GM12878 (cell line): ENCODE measurements around the gene ZNF182. TPM values are rescaled to one million over a fixed set of nuclear protein-coding genes. Genes with fewer than 3 reads are reported as not detected.
"Not testable (repeated sequence)": the region's sequence is repeated elsewhere in the genome, so short reads cannot be mapped to it uniquely, and the experiment has no call there.

Experiments
- ATAC-seq: fragments of 200-7000 bp; cut with Tn5 transposase; 3 replicates; pipeline ENCODE4 v1.9.1; 2020; ENCODE audit warnings: mild to moderate bottlenecking, moderate library complexity
- BruUV-seq: library from RNA; stranded (reverse); fragments of 400-500 nt; replicated peaks from 2 replicates; lab custom pipeline; 2021; lab: Mats Ljungman, UMichigan
- CTCF ChIA-PET: fragments of 300-600 bp; sonication (Branson Sonifier 250); formaldehyde crosslinking; extraction: SDS; loops from one replicate; lab custom pipeline; 2021; ENCODE audit warnings: inconsistent platforms; lab: Yijun Ruan, JAX
- POLR2A ChIA-PET: fragments of 350-600 bp; formaldehyde crosslinking; extraction: SDS; loops from one replicate; lab custom pipeline; 2021; ENCODE audit warnings: inconsistent platforms; lab: Charles Lee
- RAD21 ChIA-PET: fragments of 300-600 bp; sonication (Branson Sonifier 250); formaldehyde crosslinking; loops from one replicate; lab custom pipeline; 2023; ENCODE audit warnings: antibody characterized with exemption; ENCODE audit not compliant: unreplicated experiment; lab: Charles Lee
- SMC1A ChIA-PET: fragments of 300-600 bp; sonication (Branson Sonifier 250); formaldehyde crosslinking; loops from one replicate; lab custom pipeline; 2023; ENCODE audit not compliant: unreplicated experiment, uncharacterized antibody; lab: Charles Lee
- DNase-seq: peaks from one replicate; pipeline ENCODE4 v3.0.0-alpha.2; 2011; ENCODE audit warnings: low read depth, low spot score
- FAIRE-seq: peaks from 3 replicates; lab custom pipeline; 2011; peaks lifted over from hg19 to GRCh38; lab: Jason Lieb, UNC
- H2AFZ ChIP-seq: 2 replicates; pipeline ENCODE4 v1.6.0; 2011; ENCODE audit warnings: low read depth, low read length, control low read depth; ENCODE audit not compliant: control insufficient read depth
- H3K27ac ChIP-seq: 2 replicates; pipeline ENCODE4 v1.5.1; 2011; ENCODE audit warnings: control low read depth; ENCODE audit not compliant: control insufficient read depth, insufficient read depth
- H3K27me3 ChIP-seq, 2 experiments: replicated peaks in 1 of 2; 2 replicates each; pipeline versions ENCODE4 v1.6.0 to v1.6.1; 2011; ENCODE audit warnings: low read length in 1 of 2; ENCODE audit not compliant: control insufficient read depth in 2 of 2, insufficient read depth in 2 of 2
- H3K36me3 ChIP-seq, 2 experiments: 2 replicates each; pipeline ENCODE4 v1.5.1; 2011; ENCODE audit warnings: low read length in 1 of 2; ENCODE audit not compliant: control insufficient read depth in 2 of 2, insufficient read depth in 2 of 2
- H3K4me1 ChIP-seq: 2 replicates; pipeline ENCODE4 v1.6.1; 2011; ENCODE audit warnings: mild to moderate bottlenecking, low read length, moderate library complexity, mixed read lengths; ENCODE audit not compliant: control insufficient read depth, insufficient read depth
- H3K4me2 ChIP-seq: 2 replicates; pipeline ENCODE4 v1.6.0; 2011; ENCODE audit warnings: control low read depth; ENCODE audit not compliant: control insufficient read depth, insufficient read depth
- H3K4me3 ChIP-seq: fragments of 200-600 bp; sonication (generic); 2 replicates; pipeline ENCODE4 v1.5.1; 2016
- H3K79me2 ChIP-seq: 2 replicates; pipeline ENCODE4 v1.6.0; 2011; ENCODE audit warnings: low read length; ENCODE audit not compliant: control insufficient read depth, insufficient read depth
- H3K9ac ChIP-seq: 2 replicates; pipeline ENCODE4 v1.8.0; 2011; ENCODE audit warnings: low read length, control low read depth, mixed read lengths; ENCODE audit not compliant: control insufficient read depth, insufficient read depth
- H3K9me3 ChIP-seq: replicated peaks from 3 replicates; pipeline ENCODE4 v1.5.1; 2011; ENCODE audit warnings: mild to moderate bottlenecking, low read length; ENCODE audit not compliant: control insufficient read depth, insufficient read depth
- H4K20me1 ChIP-seq: 2 replicates; pipeline ENCODE4 v1.6.0; 2011; ENCODE audit not compliant: control insufficient read depth, insufficient read depth
- BACH1 ChIP-seq: fragments of 450-650 bp; IDR thresholded peaks from 2 replicates; pipeline ENCODE4 v1.6.1; 2017; ENCODE audit warnings: mild to moderate bottlenecking, borderline replicate concordance
- WGBS: methylation state at CpG from one replicate; pipeline ENCODE4 v1.1.6; 2016; ENCODE audit warnings: low lambda C conversion rate; ENCODE audit not compliant: insufficient replicate concordance, insufficient coverage; ENCODE audit errors: missing lambda C conversion rate; 5-methylcytosine and 5-hydroxymethylcytosine counted together
- in situ Hi-C: fragments of 300-500 bp; cut with MboI; formaldehyde crosslinking; loops from 9 replicates; pipeline ENCODE4 v1.14.3; 2018; ENCODE audit warnings: mixed read lengths
- intact Hi-C: fragments of 100-400 bp; cut with micrococcal nuclease; formaldehyde crosslinking; loops from one replicate; pipeline ENCODE4 v1.14.2; 2022; ENCODE audit not compliant: unreplicated experiment
- polyA plus RNA-seq, 11 experiments: library from polyadenylated mRNA; depleted of rRNA in 4 of 11; unstranded in 6 of 11; stranded (reverse) in 5 of 11; fragments of >200 nt; fragmentation: Nextera tagmentation in 4 of 11; fragmentation: Illumina TruSeq in 1 of 11; extraction: Ambion mirVana in 4 of 11; extraction: Trizol in 1 of 11; gene quantifications; 1 replicate in 1 of 11; 2 replicates in 10 of 11; pipeline versions ENCODE4 v1.2.1 to v1.2.3, GENCODE V29; 2011 to 2016; ENCODE audit warnings: inconsistent platforms in 2 of 11, missing spikeins in 2 of 11, low read depth in 1 of 11
- total RNA-seq, 4 experiments: library from RNA; depleted of rRNA in 3 of 4; stranded (reverse); fragments of >200 nt in 3 of 4; fragmentation: Illumina TruSeq in 1 of 4; extraction: Trizol in 1 of 4; gene quantifications; 2 replicates each; pipeline versions ENCODE4 v1.2.1 to v1.2.3, GENCODE V29; 2013 to 2021
- TF ChIP-seq, protein P1 (sequence below): IDR thresholded peaks from 2 replicates; pipeline ENCODE4 v1.6.1; 2012; ENCODE audit warnings: low read depth, low read length, improper control_type of control experiment

Gene ZNF182
- total and polyA plus RNA-seq, 10 of the 15 experiments (the other 5 are each of a cell fraction or from before 2014, with no cell fraction given) = 0.85 to 7.0 (median 5.3) TPM

DNA sequence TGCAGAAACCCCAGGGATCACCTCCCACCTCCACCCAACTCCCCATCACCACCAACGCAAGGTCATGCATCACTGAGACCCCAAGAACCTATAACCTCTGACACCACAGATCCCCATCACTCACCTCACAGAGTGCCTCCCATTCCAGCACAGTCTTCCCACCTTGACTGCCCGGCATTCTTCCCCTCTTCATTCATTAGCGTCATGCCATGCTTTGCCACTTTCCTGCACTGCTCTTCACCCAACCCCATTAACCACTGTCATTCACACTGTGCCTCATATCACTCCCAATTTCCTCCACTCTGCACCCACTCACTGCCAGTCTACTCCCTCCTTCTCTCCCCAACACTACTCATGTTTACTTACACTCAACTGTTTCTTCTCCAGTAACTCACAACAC is 30.6 kb downstream of the ZNF182 start (continued):
- TF ChIP-seq, protein P1, sequence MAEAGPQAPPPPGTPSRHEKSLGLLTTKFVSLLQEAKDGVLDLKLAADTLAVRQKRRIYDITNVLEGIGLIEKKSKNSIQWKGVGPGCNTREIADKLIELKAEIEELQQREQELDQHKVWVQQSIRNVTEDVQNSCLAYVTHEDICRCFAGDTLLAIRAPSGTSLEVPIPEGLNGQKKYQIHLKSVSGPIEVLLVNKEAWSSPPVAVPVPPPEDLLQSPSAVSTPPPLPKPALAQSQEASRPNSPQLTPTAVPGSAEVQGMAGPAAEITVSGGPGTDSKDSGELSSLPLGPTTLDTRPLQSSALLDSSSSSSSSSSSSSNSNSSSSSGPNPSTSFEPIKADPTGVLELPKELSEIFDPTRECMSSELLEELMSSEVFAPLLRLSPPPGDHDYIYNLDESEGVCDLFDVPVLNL = no peak
- TF ChIP-seq BACH1 = no peak

DNA sequence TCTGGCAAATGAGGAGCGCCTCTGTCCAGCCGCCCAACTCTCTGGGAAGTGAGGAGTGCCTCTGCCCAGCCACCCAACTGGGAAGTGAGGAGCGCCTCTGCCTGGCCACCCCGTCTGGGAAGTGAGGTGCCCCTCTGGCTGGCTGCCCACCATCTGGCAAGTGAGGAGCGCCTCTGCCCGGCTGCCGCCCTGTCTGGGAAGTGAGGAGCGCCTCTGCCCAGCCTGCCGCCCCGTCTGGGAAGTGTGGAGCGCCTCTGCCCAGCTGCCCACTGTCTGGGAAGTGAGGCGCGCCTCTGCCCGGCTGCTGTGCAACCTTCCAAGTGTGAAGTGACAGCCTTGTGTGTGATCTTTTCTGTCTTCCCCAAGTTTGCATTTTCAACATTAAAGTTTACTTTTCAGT is 38.3 kb downstream of the ZNF182 start:
- H3K4me3 ChIP-seq, SMC1A ChIA-PET, H4K20me1 ChIP-seq, H3K27ac ChIP-seq, BruUV-seq, DNase-seq, intact Hi-C loops, CTCF ChIA-PET, H3K4me2 ChIP-seq, H3K36me3 ChIP-seq, H3K27me3 ChIP-seq, H2AFZ ChIP-seq, POLR2A ChIA-PET, H3K4me1 ChIP-seq, FAIRE-seq, H3K9me3 ChIP-seq, ATAC-seq, RAD21 ChIA-PET, H3K79me2 ChIP-seq, in situ Hi-C loops, H3K9ac ChIP-seq: not testable (repeated sequence)
- 61% methylated on average over 14 of the region's 14 CpGs for WGBS

DNA sequence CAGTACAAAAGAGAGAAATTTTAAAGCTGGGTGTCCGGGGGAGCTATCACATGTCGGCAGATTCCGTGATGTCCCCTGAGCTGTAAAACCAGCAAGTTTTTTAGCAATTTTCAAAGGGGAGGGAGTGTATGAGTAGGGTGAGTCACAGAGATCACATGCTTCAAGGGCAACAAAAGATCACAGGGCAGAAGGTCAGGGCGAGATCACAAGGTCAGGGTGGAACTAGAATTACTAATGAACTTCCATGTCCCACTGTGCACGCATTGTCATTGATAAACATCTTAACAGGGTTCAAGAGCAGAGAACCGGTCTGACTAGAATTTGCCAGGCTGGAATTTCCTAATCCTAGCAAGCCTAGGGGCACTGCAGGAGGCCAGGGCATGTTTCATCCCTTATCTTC is 42.0 kb downstream of the ZNF182 start:
- H3K4me3 ChIP-seq, RAD21 ChIA-PET, H3K27me3 ChIP-seq, H3K9me3 ChIP-seq, H3K79me2 ChIP-seq, ATAC-seq, intact Hi-C loops, H3K9ac ChIP-seq, in situ Hi-C loops, BruUV-seq, DNase-seq, H3K27ac ChIP-seq, POLR2A ChIA-PET, H3K4me2 ChIP-seq, H3K4me1 ChIP-seq, H4K20me1 ChIP-seq, CTCF ChIA-PET, H3K36me3 ChIP-seq, FAIRE-seq, H2AFZ ChIP-seq, SMC1A ChIA-PET: not testable (repeated sequence)
- 53% methylated on average over 6 of the region's 6 CpGs for WGBS
